Measurements from ENCODE around the gene NCAPG2.

Gene NCAPG2, protein sequence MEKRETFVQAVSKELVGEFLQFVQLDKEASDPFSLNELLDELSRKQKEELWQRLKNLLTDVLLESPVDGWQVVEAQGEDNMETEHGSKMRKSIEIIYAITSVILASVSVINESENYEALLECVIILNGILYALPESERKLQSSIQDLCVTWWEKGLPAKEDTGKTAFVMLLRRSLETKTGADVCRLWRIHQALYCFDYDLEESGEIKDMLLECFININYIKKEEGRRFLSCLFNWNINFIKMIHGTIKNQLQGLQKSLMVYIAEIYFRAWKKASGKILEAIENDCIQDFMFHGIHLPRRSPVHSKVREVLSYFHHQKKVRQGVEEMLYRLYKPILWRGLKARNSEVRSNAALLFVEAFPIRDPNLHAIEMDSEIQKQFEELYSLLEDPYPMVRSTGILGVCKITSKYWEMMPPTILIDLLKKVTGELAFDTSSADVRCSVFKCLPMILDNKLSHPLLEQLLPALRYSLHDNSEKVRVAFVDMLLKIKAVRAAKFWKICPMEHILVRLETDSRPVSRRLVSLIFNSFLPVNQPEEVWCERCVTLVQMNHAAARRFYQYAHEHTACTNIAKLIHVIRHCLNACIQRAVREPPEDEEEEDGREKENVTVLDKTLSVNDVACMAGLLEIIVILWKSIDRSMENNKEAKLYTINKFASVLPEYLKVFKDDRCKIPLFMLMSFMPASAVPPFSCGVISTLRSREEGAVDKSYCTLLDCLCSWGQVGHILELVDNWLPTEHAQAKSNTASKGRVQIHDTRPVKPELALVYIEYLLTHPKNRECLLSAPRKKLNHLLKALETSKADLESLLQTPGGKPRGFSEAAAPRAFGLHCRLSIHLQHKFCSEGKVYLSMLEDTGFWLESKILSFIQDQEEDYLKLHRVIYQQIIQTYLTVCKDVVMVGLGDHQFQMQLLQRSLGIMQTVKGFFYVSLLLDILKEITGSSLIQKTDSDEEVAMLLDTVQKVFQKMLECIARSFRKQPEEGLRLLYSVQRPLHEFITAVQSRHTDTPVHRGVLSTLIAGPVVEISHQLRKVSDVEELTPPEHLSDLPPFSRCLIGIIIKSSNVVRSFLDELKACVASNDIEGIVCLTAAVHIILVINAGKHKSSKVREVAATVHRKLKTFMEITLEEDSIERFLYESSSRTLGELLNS

DNA sequence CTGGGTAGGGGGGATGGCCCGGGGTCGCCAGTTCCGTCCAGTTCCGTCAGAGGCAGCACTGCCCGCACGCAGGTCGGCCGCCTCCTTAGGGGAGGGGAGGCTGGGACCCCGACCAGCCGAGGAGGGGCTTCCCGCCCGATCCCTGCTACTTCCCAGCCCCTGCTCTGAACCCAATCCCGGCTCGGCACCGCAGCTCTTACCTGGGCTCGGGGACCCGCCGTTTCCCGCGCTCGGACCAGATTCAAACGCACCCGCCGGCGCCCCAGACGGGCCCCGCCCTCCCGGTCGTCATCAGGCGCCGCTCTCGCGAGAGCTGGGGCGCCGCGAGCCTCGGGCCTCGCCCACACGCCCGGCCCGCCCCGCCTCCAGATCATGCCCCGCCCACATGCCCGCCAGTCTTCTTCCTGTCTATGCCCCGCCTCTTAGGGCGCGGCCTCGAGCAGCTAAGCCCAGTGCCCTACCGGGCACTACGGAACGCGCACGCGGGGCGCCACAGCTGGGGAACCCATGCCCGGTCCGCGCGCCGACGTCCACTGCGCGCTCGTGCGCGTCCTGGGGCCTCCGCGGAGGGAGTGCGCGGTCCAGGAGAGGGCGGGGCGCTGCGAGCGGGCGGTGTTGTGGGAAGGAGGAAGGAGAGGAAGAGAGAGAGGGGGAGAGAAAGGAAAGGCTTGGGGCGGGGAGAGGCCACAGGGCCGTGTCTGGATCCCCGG is at the start of gene NCAPG2:
NCAPG2 (minus strand) TSS at position 281 of the 710 bp plus-strand sequence. CDS start 2,905 bp downstream, outside the sequence.
- peak; percentile 97 for ATAC-seq

DNA sequence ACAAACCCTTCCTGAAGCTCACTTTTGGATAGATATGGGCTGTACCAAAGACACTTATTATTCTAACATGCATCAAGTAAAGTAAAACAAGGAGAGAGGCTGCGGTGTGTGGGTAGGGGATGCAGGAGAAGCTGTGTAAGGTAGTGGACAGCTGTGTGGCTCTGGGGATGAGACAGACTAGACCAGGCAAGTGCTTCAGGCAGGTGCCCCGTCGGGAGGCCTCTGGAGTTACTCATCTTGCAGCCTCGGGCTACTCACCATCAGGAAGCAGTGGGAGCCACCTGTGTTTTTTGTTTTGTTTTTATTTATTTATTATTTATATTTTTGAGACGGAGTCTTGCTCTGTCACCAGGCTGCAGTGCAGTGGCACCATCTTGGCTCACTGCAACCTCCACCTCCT is 49.3 kb upstream of the NCAPG2 start:
- no peak for ATAC-seq

DNA sequence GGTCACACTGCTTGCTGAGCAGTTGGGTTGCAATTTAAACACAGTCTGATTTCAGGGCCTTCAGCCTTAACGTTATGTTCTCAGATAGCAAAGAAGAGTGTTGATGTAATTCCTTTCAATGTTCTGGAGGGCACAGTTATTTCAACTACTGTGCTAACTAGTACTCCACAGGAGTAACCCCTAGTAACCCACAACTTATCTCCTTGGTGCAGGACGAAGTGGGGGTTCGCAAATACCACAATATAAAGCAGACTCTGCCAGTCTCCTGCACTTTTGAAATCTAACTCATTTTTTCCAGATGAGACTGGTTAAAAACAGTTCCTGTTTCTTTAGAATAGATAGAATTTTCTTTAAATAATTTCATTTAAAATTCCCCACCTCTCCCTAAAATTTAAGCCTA is 47.1 kb upstream of the NCAPG2 start:
- no peak for ATAC-seq

- ATAC-seq, result no peak
Observed at GRCh38 chr7:158751199-158751598, 46.6 kb upstream of the NCAPG2 start.

DNA sequence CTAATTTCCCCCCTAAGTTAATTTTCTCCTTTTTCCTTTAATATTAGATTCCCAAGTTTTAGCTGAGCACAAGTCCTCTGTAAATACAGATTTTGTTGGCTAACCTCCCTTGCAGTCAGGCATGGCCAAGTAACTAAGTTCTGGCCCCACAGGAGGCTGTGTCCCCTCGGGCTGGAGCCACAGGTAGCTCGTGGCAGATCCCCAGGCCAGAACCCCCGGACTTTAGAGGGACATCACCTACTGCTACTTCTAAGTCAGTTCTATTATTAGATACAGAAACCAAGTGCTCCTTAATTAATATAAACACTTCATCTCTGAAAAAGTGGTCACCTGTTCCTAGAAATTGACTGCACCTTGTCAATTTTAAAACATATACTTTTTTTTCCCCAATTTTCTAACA is 46.1 kb upstream of the NCAPG2 start:
- no peak for ATAC-seq

GRCh38 chr7:158749396-158749795 is 44.8 kb upstream of the NCAPG2 start:
- no peak for ATAC-seq

- ATAC-seq, result no peak
Observed at GRCh38 chr7:158748335-158748734, 43.7 kb upstream of the NCAPG2 start.

GRCh38 chr7:158747408-158747807 is 42.8 kb upstream of the NCAPG2 start:
- ATAC-seq, result no peak

DNA sequence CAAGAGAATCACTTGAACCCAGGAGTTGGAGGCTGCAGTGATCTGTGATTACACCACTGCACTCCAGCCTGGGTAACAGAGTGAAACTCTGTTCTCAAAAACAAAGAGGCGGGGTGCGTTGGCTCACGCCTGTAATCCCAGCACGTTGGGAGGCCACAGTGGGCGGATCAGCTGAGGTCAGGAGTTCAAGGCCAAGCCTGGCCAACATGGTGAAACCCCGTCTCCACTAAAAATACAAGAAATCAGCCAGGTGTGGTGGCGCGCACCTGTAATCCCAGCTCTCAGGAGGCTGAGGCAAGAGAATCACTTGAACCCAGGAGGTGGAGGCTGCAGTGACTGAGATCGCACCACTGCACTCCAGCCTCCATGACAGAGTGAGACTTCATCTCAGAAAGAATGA is 42.4 kb upstream of the NCAPG2 start:
- no peak for ATAC-seq

GRCh38 chr7:158745057-158745715 is 40.6 kb upstream of the NCAPG2 start:
- no peak for ATAC-seq

GRCh38 chr7:158744070-158744469 is 39.5 kb upstream of the NCAPG2 start:
- ATAC-seq, result no peak

DNA sequence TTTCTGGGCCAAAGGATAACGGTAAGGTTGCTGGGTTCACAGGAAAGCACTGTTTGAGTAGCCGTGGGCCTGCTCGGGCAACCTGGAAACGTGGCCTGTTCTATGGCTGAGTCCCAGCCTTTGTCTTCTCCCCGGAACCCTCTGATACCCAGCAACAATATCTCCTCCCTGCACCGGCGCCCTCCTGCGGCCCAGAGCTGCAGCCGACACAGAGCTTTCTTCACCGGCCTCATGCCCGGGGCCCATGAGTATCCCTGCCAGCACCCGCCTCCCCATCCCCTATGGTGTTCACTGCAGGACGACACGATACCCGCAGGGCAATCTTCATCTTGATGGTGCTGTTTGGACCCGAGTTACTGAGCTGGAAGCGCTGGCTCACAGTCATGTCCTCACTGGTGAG is 38.6 kb upstream of the NCAPG2 start:
- no peak for ATAC-seq

GRCh38 chr7:158742065-158742821 is 37.6 kb upstream of the NCAPG2 start:
- ATAC-seq, result no peak

DNA sequence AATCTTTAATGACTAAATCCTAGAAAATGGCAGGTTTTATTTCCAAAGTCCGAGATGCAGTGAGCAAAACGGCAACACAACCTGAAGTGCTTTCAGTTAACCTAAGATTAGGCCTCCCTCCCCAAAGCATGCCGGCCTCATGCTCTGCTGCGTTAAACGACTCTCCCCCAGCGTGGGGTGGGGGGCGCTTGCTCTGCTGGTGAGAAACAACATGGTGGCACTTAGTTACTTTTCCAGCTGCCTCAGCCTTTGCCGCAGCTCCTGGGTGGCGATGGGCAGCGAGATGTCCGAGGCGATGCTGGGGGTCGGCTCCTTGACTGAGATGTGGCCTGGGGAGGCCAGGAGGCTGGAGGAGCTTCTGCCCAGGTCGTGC is 36.7 kb upstream of the NCAPG2 start:
- ATAC-seq, result no peak

DNA sequence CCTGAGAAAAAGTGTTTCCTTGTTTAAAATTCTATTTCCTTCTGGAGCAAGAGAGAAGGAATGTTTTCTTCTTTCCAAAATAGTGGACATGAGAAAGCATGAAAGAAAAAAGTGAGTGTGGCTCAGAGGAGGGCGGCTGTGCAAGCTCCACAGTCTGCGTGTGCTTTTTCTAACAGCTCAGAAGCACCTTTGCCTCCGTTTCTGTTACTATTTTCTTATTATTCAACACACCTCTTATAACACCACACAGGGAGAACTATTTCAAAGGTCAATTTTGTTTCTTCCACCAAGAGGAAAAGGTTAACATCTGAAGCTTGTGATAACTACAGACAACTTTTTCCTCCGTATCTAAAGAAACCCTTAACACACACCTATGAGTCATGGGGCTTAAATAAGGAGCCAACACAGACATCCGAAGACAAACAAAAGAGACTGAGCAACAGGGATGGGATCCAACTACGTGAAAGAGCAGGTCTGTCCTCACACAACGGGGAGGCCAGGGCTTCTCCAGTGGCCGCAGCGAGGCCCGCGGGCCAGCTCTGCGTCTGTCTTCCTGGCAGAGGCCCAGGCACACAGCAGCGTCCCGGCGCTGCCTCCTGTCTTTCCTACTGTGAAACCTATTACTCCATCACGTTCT is 36.2 kb upstream of the NCAPG2 start:
- peak in 1 of 2 donors; percentile 55 for ATAC-seq

- no peak for ATAC-seq
Observed at GRCh38 chr7:158740013-158740656, 35.5 kb upstream of the NCAPG2 start.

DNA sequence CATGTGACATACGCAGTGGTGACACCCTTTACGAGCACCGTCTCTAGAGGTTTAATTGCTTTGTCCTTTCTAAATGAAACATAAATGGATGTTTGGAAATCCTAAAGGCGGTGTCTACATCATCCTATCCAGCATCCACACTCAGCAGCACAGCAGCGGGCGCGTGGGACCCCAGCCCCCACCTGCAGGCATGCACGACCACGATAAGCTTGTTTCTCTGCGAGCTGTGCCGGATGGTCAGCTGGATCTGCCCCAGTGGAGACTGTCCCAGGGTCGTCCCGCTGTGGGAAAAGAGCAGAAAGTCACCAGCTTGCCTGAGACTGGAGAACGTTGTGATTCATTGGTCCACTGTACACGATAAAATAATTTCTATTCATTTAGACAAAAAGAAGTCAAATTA is 34.2 kb upstream of the NCAPG2 start:
- no peak for ATAC-seq

DNA sequence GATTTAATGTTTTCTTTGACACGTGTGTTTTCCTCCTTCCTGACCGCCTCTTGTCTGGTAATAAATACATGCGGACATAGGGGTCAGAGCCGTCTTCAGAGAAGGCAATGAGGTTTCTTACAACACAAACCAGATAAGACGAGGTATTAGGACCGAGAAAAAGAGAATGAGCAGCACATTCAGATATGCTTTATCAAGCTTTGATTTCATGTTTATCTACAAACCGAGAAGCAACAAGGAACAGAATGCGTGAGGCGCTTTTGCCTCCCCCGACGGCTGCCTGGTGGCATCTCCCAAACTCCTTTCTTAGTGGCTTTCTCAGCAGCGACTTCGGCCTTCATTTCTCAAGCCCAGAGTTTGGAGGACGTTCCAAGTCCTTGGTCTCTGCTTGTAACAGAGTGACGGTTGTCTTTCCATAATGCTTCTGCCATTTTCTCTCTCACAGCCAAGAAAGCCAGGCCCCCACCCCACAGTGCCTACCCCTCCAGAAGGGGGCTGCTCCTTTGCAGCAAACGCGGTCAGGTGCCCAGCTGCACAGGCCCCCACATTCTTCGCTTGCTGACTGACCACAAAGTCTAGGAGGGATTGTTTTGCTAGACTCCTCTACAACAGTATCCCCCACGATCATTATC is 32.6 kb upstream of the NCAPG2 start:
- ATAC-seq, result no peak

- ATAC-seq, result no peak
Observed at GRCh38 chr7:158735935-158736334, 31.3 kb upstream of the NCAPG2 start.

DNA sequence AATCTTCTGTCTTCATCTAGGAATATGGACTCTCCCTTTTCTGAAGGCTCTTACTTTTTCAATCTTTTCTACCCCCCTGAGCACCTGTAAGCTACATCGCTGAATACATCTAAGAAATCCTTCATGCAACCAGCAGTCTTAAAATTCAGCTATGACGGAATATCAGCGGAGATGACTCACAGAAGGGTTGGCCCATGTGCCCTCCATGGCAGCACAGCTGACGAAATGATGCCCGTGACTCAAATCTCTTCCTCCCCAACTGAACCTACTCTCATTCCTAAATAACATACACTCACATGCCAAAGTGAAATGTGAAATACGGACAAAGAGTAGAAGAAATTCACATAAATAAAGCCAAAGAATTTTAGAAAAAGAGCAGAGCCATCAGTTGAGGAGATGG is 30.3 kb upstream of the NCAPG2 start:
- ATAC-seq, result no peak

All from activated CD4-positive, CD25-positive, alpha-beta regulatory T cell treated with anti-CD3 and anti-CD28 coated beads, Interleukin-2, amount 50 U/mL, for 24 hours (primary cell).